Medulla oblongata (tissue), 1 donor: ENCODE data around the gene ZNF79.
A peak's percentile ranks its signal among the peaks of the same experiment; 100 is the strongest.
"Not testable (repeated sequence)": the region's sequence is repeated elsewhere in the genome, so short reads cannot be mapped to it uniquely, and the experiment has no call there.

ENCODE experiments used
- DNase-seq: peaks from one replicate; pipeline ENCODE4 v3.0.0-alpha.2; 2015; ENCODE audit errors: extremely low spot score

The ZNF79 gene

DNA sequence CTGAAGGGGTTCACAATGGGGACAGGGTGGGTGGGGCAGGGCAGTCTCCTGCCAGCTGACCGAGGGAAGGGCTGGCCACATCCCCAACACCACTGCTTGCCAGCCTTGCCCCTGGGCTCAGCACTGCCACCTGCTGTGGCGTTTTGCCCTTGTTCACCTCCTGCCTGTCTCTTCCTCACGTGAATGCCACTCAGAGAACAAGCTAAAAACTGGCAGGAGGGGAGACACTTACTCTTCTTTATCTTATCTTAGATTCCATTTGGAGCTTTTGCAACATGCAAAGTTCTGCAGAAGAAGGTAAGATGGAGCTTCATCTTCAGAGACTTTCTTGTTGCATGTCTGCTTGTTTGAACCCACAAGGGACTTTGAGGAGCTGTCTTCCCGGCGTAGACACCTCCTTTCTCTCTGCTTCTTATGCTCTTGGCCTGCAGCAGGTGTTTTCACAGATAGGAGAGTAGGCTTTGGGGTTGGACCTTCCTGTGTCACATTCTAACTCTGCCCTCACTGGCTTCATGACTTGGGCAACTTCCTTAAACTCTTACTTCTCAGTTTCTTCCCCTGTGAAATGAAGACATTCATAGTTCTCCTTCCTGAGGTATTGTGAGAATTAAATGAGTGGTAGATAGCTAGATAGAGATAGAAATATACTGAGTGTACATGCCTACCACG lies 31.3 kb downstream of the ZNF79 start:
- peak; percentile 27 for DNase-seq

GRCh38 chr9:127457191-127457878 lies 33.2 kb downstream of the ZNF79 start:
- DNase-seq, result no peak

- DNase-seq, result no peak
These were observed 34.7 kb downstream of the ZNF79 start for GRCh38 chr9:127458921-127459320.

DNA sequence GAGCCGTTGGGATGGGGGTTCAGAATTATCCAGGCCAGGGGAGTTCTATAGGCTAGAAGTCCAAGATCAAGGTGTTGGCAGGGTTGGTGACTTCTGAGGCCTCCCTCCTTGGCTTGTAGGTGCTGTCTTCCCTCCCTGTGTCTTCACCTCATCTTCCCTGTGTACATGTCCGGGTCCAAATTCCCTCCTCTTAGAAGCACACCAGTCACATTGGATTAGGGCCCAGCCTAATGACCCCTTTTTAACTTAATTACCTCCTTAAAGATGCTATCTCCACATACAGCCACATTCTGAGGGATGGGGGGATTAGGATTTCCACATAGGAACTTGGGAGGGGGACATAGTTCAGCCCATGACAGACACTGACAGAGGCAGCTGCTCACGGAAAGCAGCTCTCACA lies 39.2 kb downstream of the ZNF79 start:
- DNase-seq, result no peak

DNA sequence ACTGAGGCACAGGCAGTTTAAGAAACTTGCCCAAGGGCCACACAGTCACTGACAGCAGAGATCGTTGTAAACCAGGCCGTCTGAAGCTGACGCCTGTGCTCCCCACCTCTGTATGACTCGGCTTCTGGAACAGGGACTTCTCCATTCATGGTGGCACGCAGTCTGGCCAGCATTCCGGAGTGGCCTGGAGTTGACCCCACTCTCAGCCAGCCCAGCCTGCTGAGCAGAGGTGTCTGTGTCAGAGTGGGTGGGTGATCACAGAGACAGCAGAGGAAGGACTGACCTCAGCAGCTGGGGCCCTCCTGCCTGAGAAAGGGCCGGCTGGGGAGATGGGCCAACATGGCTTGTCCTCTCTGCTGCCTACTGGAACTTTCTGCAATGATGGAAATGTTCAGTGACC lies 39.7 kb downstream of the ZNF79 start:
- no peak for DNase-seq

- not testable (repeated sequence) for DNase-seq
These were observed 42.3 kb downstream of the ZNF79 start for GRCh38 chr9:127466407-127466917.

GRCh38 chr9:127467621-127468020 lies 43.4 kb downstream of the ZNF79 start:
- no peak for DNase-seq

DNA sequence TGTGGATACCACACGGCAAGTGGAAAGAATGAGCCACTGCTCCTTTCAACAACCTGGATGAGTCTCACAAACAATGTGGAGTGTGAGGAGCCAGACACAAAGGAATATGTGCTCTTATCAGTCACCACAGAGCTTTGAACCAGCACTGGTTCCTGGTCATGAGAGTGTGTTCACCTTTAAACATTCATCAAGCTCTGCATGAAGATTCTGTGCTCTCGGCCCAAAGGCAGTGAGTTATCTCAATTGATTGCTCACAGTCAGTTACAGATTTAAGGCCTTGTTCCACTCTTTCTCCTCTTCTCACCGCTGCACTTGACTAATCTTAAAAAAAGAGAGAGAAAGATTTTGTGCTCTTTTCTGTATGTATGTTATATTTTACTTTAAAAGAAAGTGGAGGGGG lies 46.5 kb downstream of the ZNF79 start:
- no peak for DNase-seq

- no peak for DNase-seq
These were observed 49.3 kb downstream of the ZNF79 start for GRCh38 chr9:127473501-127473900.

DNA sequence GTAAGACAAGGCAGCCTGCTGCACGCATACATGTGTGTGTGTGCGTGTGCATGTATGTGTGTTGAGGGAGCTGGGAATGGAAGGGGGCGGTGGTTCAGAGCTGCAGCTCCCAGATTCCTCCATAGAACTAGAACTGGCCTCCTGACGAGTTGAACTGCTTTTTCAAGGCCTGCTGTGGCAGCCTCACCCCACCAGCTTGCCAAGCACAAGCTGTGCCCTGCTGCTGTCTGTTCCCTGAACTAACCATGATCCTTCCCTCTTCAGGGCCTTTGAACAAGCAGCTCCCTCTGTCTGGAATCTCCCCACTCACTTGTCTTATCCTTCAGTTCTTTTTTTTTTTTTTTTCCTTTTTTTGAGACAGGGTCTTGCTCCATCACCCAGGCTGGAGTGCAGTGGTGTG lies 49.8 kb downstream of the ZNF79 start:
- no peak for DNase-seq

- no peak for DNase-seq
These were observed 50.4 kb downstream of the ZNF79 start for GRCh38 chr9:127474592-127474991.

DNA sequence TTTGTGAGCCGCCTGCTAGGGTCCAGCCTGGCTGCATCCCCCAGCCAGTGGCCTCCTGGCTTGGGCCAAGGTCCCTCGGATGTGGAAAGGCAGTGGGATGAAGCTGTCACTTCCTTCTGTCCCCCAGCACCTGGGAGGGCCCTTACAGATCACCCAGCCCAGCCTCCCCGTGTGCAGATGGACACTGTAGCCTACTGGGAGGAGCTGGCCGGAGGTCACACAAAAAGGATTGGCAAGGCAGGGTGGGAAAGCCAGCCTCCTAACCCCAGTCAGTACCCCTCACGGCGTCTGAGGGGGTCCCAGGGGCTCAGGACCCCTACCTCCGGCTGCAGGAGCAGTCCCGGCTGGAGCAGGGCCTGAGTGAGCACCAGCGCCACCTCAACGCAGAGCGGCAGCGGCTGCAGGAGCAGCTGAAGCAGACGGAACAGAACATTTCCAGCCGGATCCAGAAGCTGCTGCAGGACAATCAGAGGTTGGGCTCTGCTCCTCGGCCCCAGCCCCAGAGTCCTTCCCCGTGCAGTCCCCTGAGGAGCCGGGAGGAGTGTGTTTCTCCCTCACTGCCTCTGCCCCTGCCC lies 55.4 kb downstream of the ZNF79 start:
- no peak for DNase-seq

- DNase-seq, result no peak
These were observed 58.5 kb downstream of the ZNF79 start for GRCh38 chr9:127482662-127483061.

DNA sequence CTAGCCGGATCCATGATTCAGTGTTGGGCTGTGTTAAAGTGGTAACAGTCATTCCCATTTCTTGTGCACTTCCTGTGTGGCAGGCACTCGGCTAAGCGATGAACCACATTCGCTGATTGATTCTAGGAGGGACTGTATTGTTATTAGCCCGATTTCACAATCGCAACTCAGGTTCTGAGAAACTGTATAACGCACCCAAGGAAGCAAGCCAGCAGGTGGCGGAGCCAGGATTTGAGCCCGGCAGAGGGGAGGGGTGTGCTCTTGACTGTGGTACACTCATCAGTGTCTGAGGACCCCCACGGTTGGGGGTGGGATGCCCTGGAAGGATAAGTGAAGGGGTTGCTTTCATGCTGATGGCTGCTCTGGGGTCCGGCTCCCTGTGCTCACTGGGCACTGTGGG lies 61.8 kb downstream of the ZNF79 start:
- no peak for DNase-seq

DNA sequence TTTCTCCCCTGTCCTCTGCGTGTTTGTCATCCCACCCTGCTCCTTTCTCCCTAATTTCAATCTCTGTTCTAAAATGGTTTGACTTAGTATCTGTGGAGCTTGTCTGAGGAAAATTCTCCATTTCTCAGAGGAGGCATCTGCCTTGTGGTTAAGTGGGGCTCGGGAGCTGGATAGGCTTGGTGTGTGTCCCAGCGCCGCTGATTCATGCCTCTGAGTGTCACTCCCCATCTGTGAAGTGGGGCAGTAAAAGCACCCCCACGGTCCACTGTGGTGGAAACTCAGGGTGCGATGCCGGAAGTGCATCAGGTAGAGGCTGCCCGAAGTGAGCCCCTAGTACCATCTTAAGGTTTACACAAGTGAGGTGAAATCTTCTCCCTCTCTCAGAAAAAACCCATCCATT lies 64.8 kb downstream of the ZNF79 start:
- DNase-seq, result no peak

GRCh38 chr9:127489471-127490115 lies 65.4 kb downstream of the ZNF79 start:
- DNase-seq, result no peak

- DNase-seq, result no peak
These were observed 66.5 kb downstream of the ZNF79 start for GRCh38 chr9:127490535-127491230.

- no peak for DNase-seq
These were observed 67.3 kb downstream of the ZNF79 start for GRCh38 chr9:127491516-127491915.

DNA sequence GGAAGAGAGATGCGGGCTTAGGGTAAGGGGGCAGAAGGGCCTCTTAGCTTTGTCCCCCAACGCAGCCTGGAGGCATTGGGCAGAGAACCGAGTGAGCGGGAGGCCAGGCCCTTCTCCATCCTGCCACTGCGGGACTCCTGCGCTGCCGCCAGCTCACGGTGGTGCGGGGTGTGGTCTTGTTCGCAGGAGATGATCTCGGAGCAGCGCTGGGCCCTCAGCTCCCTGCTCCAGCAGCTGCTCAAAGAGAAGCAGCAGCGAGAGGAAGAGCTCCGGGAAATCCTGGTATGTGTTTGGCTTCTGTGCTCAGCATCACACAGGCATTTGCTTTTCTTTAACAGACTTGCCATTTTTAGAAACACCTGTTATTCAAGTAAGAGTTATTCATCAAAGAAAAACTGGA lies 68.4 kb downstream of the ZNF79 start:
- DNase-seq, result no peak

DNA sequence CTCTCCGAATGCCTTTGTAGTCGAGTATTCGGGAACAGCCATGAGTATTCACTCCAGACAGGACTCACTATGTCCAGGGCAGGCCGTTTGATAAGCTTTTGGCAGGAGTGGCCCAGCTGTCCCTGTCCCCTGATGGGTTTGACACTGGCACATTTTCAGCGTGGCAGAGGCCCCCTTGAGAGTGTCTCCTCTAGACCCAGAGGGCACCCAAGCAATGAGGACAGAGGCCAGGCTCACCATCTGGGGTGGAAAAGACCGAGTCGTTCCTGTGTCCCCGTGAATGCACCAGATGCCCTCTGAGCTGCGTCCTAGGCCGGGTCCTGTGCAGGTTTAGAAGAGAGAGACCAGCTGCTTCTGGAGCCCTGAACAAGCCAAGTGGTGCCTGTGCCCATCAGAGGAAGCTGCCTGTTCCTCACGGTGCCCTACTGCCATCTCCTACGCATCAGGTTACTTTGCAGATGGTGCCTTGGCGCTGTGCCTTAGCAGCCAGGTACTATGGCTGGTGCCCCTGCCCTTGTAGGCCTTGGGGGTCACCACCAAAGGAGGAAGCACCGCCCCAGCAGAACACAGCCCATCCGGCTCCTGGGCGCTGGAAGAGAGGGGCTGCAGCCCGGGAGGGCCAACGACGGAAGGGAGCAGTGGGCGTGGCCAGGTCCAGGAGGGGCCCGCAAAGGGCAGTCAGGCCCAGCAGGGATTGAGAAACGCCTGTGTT lies 69.6 kb downstream of the ZNF79 start:
- DNase-seq, result no peak

DNA sequence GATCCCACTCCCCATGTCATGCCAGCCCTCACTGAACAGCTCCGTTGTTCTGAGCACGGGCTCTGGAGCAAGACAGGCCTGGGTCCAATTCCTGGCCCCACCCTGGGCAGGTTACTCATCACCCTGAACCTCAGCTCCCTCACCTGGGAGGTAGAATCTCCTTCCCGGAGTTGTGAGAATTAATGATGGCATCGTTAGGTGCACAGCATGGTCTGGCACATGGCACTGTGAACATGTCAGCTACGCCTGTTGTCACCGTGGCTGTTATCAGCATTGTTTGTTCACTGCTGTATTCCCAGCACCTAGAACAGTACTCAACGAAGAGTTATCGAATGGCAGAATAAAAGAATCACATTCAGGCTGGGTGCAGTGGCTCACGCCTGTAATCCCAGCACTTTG lies 70.1 kb downstream of the ZNF79 start:
- DNase-seq, result no peak
